ENCODE measurements around the gene MED13L. TPM values are rescaled to one million over a fixed set of nuclear protein-coding genes. Genes with fewer than 3 reads are reported as not detected.
"Not testable (repeated sequence)": the region's sequence is repeated elsewhere in the genome, so short reads cannot be mapped to it uniquely, and the experiment has no call there.

MED13L gene
- total and polyA plus RNA-seq, 2 of the 8 experiments (the other 6 are each of a cell fraction or from before 2014, with no cell fraction given), result 15.9 to 51.7 TPM

- H3K27me3 ChIP-seq (replicated peaks in 1 of 4; ENCODE audit: control insufficient read depth in 3 of 4, extremely low read depth in 1 of 4, insufficient read depth in 3 of 4, low read length in 3 of 4); H3K9me3 ChIP-seq (ENCODE audit: insufficient read depth in 2 of 2, low read depth in 1 of 2, low read length in 1 of 2); H3K14ac ChIP-seq (ENCODE audit: insufficient read length); H3K4me1 ChIP-seq (replicated peaks in 1 of 4; ENCODE audit: control insufficient read depth in 3 of 4, insufficient read depth in 4 of 4, low read length in 3 of 4); H2BK20ac ChIP-seq (ENCODE audit: low read length); H2BK12ac ChIP-seq (ENCODE audit: low read depth, low read length); H3K79me1 ChIP-seq (ENCODE audit: low read depth, low read length); H3K56ac ChIP-seq (replicated peaks; ENCODE audit: insufficient read length, low read depth, low read length); H2BK5ac ChIP-seq (ENCODE audit: low read depth, low read length); H3K23ac ChIP-seq (ENCODE audit: insufficient read length); H4K5ac ChIP-seq (ENCODE audit: insufficient read length, low read depth, low read length); H4K8ac ChIP-seq (ENCODE audit: extremely low read depth, insufficient read depth, low read length); POLR2A ChIA-PET (ENCODE audit: partially characterized antibody); H3K9ac ChIP-seq (replicated peaks in 1 of 4; ENCODE audit: extremely low read depth in 1 of 4, low read depth in 3 of 4, low read length in 3 of 4); CTCF ChIA-PET (ENCODE audit: partially characterized antibody); H2AK5ac ChIP-seq (ENCODE audit: low read depth, low read length); H2BK15ac ChIP-seq (ENCODE audit: low read length); H3K4me2 ChIP-seq (ENCODE audit: insufficient read depth in 1 of 2, low read depth in 2 of 2, low read length in 2 of 2); H3K4me3 ChIP-seq (ENCODE audit: extremely low read depth in 1 of 4, insufficient read depth in 2 of 4, low read depth in 3 of 4, low read length in 4 of 4); DNase-seq (ENCODE audit: low read depth in 1 of 2, low spot score in 2 of 2); H2BK120ac ChIP-seq (replicated peaks; ENCODE audit: low read depth, low read length); FAIRE-seq; H2AFZ ChIP-seq (ENCODE audit: low read length); H4K91ac ChIP-seq (replicated peaks; ENCODE audit: insufficient read length, low read length); H3K27ac ChIP-seq (ENCODE audit: low read depth, low read length); H3K23me2 ChIP-seq (ENCODE audit: low read depth, low read length); H3K4ac ChIP-seq (replicated peaks; ENCODE audit: insufficient read length, low read depth, low read length); H3K36me3 ChIP-seq (ENCODE audit: control insufficient read depth in 2 of 4, insufficient read depth in 4 of 4, low read length in 3 of 4); H3K18ac ChIP-seq (ENCODE audit: extremely low read depth, low read length); H4K20me1 ChIP-seq (replicated peaks in 1 of 2; ENCODE audit: control insufficient read depth in 1 of 2, insufficient read depth in 2 of 2, low read length in 2 of 2): not testable (repeated sequence)
- H3K79me2 ChIP-seq (ENCODE audit: control insufficient read depth in 1 of 2, insufficient read depth in 2 of 2, low read length in 2 of 2), result peaks cover 0 to 69% of the 10 kb centered on the region in 2 experiments; a peak in 2 of 4 replicates
- WGBS, 2 experiments (ENCODE audit: extremely low coverage in 1 of 2, insufficient coverage in 1 of 2, insufficient read length in 1 of 2, insufficient replicate concordance in 2 of 2, low coverage in 1 of 2, low lambda C conversion rate in 2 of 2, missing lambda C conversion rate in 1 of 2), result 92% methylated on average over 5 of the region's 5 CpGs; no CpG with 5 or more reads in 1 of the 2 experiments
Measured at GRCh38 chr12:116234148-116234547, 43.3 kb downstream of the MED13L start.
